ENCODE results near the gene UBAC1. TPM values are rescaled to one million over a fixed set of nuclear protein-coding genes. Genes with fewer than 3 reads are reported as not detected.

UBAC1 gene
- total RNA-seq, 1 donor from 2014 or later: 31.4 TPM

- H3K27me3 Mint-ChIP-seq: peaks cover 18% of the 10 kb centered on the region
- peak overlapping the region; percentile 86 for H3K4me3 Mint-ChIP-seq (ENCODE audit: low read depth)
- H3K9me3 Mint-ChIP-seq (ENCODE audit: low read depth): no peaks in the 10 kb centered on the region
- no peaks in the 10 kb centered on the region for H3K36me3 Mint-ChIP-seq (ENCODE audit: insufficient read depth)
- H3K4me1 Mint-ChIP-seq (ENCODE audit: low read depth): peaks cover 7% of the 10 kb centered on the region
- peak; percentile 39 for DNase-seq (ENCODE audit: low spot score, unreplicated experiment)
- H3K27ac Mint-ChIP-seq: peak overlapping the region; percentile 52
- TF ChIP-seq, protein P1, sequence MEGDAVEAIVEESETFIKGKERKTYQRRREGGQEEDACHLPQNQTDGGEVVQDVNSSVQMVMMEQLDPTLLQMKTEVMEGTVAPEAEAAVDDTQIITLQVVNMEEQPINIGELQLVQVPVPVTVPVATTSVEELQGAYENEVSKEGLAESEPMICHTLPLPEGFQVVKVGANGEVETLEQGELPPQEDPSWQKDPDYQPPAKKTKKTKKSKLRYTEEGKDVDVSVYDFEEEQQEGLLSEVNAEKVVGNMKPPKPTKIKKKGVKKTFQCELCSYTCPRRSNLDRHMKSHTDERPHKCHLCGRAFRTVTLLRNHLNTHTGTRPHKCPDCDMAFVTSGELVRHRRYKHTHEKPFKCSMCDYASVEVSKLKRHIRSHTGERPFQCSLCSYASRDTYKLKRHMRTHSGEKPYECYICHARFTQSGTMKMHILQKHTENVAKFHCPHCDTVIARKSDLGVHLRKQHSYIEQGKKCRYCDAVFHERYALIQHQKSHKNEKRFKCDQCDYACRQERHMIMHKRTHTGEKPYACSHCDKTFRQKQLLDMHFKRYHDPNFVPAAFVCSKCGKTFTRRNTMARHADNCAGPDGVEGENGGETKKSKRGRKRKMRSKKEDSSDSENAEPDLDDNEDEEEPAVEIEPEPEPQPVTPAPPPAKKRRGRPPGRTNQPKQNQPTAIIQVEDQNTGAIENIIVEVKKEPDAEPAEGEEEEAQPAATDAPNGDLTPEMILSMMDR (IDR thresholded peaks at IDR 0.05; ENCODE audit: unreplicated experiment): no peak
Observed at GRCh38 chr9:135960411-135961276, 529 bp downstream of the UBAC1 start.

- no peak for DNase-seq (ENCODE audit: low spot score, unreplicated experiment)
- H3K27me3 Mint-ChIP-seq: peaks cover 18% of the 10 kb centered on the region
- TF ChIP-seq, protein P1 (IDR thresholded peaks at IDR 0.05; ENCODE audit: unreplicated experiment): no peak
- H3K36me3 Mint-ChIP-seq (ENCODE audit: insufficient read depth): no peaks in the 10 kb centered on the region
- no peak overlapping the region for H3K27ac Mint-ChIP-seq
- no peaks in the 10 kb centered on the region for H3K9me3 Mint-ChIP-seq (ENCODE audit: low read depth)
- H3K4me1 Mint-ChIP-seq (ENCODE audit: low read depth): peaks cover 7% of the 10 kb centered on the region
- peak overlapping the region; percentile 86 for H3K4me3 Mint-ChIP-seq (ENCODE audit: low read depth)
Observed at GRCh38 chr9:135959814-135960213, 1.4 kb downstream of the UBAC1 start.

GRCh38 chr9:135958485-135958884, 2.7 kb downstream of the UBAC1 start:
- H3K4me1 Mint-ChIP-seq (ENCODE audit: low read depth): peaks cover 7% of the 10 kb centered on the region
- H3K27ac Mint-ChIP-seq: no peak overlapping the region
- peak overlapping the region; percentile 24 for H3K4me3 Mint-ChIP-seq (ENCODE audit: low read depth)
- TF ChIP-seq, protein P1 (IDR thresholded peaks at IDR 0.05; ENCODE audit: unreplicated experiment): no peak
- peaks cover 13% of the 10 kb centered on the region for H3K27me3 Mint-ChIP-seq
- DNase-seq (ENCODE audit: low spot score, unreplicated experiment): no peak
- no peaks in the 10 kb centered on the region for H3K36me3 Mint-ChIP-seq (ENCODE audit: insufficient read depth)
- H3K9me3 Mint-ChIP-seq (ENCODE audit: low read depth): no peaks in the 10 kb centered on the region

GRCh38 chr9:135957431-135957830, 3.7 kb downstream of the UBAC1 start:
- no peak for DNase-seq (ENCODE audit: low spot score, unreplicated experiment)
- Mint-ChIP-seq H3K27me3 (peaks cover 4% of the 10 kb centered on the region), H3K4me1 (ENCODE audit: low read depth) (peaks cover 8% of the 10 kb centered on the region), H3K9me3 (ENCODE audit: low read depth) (no peaks in the 10 kb centered on the region), H3K27ac (no peak overlapping the region), H3K36me3 (ENCODE audit: insufficient read depth) (peaks cover 3% of the 10 kb centered on the region), H3K4me3 (ENCODE audit: low read depth) (no peak overlapping the region)
- TF ChIP-seq, protein P1 (IDR thresholded peaks at IDR 0.05; ENCODE audit: unreplicated experiment): no peak

DNA sequence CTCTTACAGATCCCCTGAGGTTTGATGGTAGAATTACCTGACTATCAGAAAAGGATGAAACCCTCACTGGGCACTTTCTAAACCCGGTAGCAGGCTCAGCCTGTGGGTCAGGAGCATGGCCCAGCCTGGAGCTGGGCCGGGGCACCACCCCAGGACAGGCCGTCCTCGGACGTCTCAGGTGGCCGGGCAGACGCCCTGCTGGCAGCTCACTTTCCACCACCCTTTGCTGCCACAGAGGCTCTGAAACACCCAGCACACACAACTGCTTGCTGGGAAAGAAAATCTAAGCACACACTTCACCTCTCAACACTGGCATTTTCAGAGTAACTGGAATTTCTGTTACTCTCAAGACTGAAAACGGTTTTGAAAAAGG, 4.4 kb downstream of the UBAC1 start:
- H3K4me3 Mint-ChIP-seq (ENCODE audit: low read depth): no peak overlapping the region
- H3K27ac Mint-ChIP-seq: no peak overlapping the region
- TF ChIP-seq, protein P1 (IDR thresholded peaks at IDR 0.05; ENCODE audit: unreplicated experiment): no peak
- no peaks in the 10 kb centered on the region for H3K27me3 Mint-ChIP-seq
- peaks cover 3% of the 10 kb centered on the region for H3K36me3 Mint-ChIP-seq (ENCODE audit: insufficient read depth)
- no peaks in the 10 kb centered on the region for H3K9me3 Mint-ChIP-seq (ENCODE audit: low read depth)
- DNase-seq (ENCODE audit: low spot score, unreplicated experiment): no peak
- peaks cover 14% of the 10 kb centered on the region for H3K4me1 Mint-ChIP-seq (ENCODE audit: low read depth)

Data from progenitor cell of endocrine pancreas (in vitro differentiated cells).